HG03558 (cell line): ENCODE results near the gene RTN3.
"Not testable (repeated sequence)": the region's sequence is repeated elsewhere in the genome, so short reads cannot be mapped to it uniquely, and the experiment has no call there.

ENCODE experiments used
- ATAC-seq: cut with Tn5 transposase; IDR thresholded peaks from one replicate; pipeline ENCODE4 v1.9.1; 2021; ENCODE audit warnings: moderate number of reproducible peaks; ENCODE audit not compliant: unreplicated experiment; ENCODE audit errors: extremely low read depth

Gene RTN3

GRCh38 chr11:63766531-63767235 lies 85.4 kb downstream of the RTN3 start:
- ATAC-seq = no peak

- no peak for ATAC-seq
These were observed 85.9 kb downstream of the RTN3 start for GRCh38 chr11:63767267-63767564.

GRCh38 chr11:63767565-63768236 lies 86.4 kb downstream of the RTN3 start:
- ATAC-seq = no peak

GRCh38 chr11:63768237-63769041 lies 87.1 kb downstream of the RTN3 start, which contains the start of gene ZFTA:
TSS of gene ZFTA (minus strand) at chr11:63768775. CDS start at chr11:63768622, 153 bp downstream.
- ATAC-seq = no peak

- no peak for ATAC-seq
These were observed 87.9 kb downstream of the RTN3 start for GRCh38 chr11:63769042-63769713.

GRCh38 chr11:63769714-63770455 lies 88.6 kb downstream of the RTN3 start:
- no peak for ATAC-seq

- ATAC-seq = no peak
These were observed 89.5 kb downstream of the RTN3 start for GRCh38 chr11:63770763-63771162.

GRCh38 chr11:63771741-63772318 lies 90.5 kb downstream of the RTN3 start:
- not testable (repeated sequence) for ATAC-seq

GRCh38 chr11:63775191-63775590 lies 93.9 kb downstream of the RTN3 start:
- no peak for ATAC-seq

- no peak for ATAC-seq
These were observed 97.7 kb downstream of the RTN3 start for GRCh38 chr11:63779039-63779438.

- no peak for ATAC-seq
These were observed 101.4 kb downstream of the RTN3 start for GRCh38 chr11:63782749-63783148.

GRCh38 chr11:63783925-63784592 lies 102.8 kb downstream of the RTN3 start:
- no peak for ATAC-seq

GRCh38 chr11:63785823-63786222 lies 104.5 kb downstream of the RTN3 start:
- no peak for ATAC-seq

GRCh38 chr11:63791495-63792167 lies 110.3 kb downstream of the RTN3 start:
- ATAC-seq = no peak

GRCh38 chr11:63793161-63793560 lies 111.9 kb downstream of the RTN3 start:
- no peak for ATAC-seq

- no peak for ATAC-seq
These were observed 113.8 kb downstream of the RTN3 start for GRCh38 chr11:63795066-63795465.

- no peak for ATAC-seq
These were observed 119.6 kb downstream of the RTN3 start for GRCh38 chr11:63800921-63801320.

- ATAC-seq = no peak
These were observed 121.5 kb downstream of the RTN3 start for GRCh38 chr11:63802637-63803414.
